SJSA1 (cell line): ENCODE data around the gene NAT9. TPM values are rescaled to one million over a fixed set of nuclear protein-coding genes. Genes with fewer than 3 reads are reported as not detected.
A peak's percentile ranks its signal among the peaks of the same experiment; 100 is the strongest.

Source experiments
- DNase-seq, 2 experiments: peaks; one replicate each; pipeline ENCODE4 v3.0.0-alpha.2; 2015 to 2020; ENCODE audit warnings: low spot score in 2 of 2, low read depth in 1 of 2
- H3K27ac ChIP-seq: fragments of 250-450 bp; sonication (Bioruptor Pico); 2 replicates; pipeline ENCODE4 v1.5.1; 2020; ENCODE audit warnings: mild to moderate bottlenecking, moderate library complexity
- H3K27me3 ChIP-seq: fragments of 250-450 bp; sonication (Bioruptor Pico); replicated peaks from 2 replicates; pipeline ENCODE4 v1.5.1; 2020; ENCODE audit warnings: mild to moderate bottlenecking, moderate library complexity
- H3K36me3 ChIP-seq: fragments of 250-450 bp; sonication (Bioruptor Pico); 2 replicates; pipeline ENCODE4 v1.5.1; 2020; ENCODE audit warnings: mild to moderate bottlenecking
- H3K4me1 ChIP-seq: fragments of 250-450 bp; sonication (Bioruptor Pico); replicated peaks from 2 replicates; pipeline ENCODE4 v1.6.1; 2021; ENCODE audit warnings: mild to moderate bottlenecking
- H3K4me3 ChIP-seq: fragments of 250-450 bp; sonication (Bioruptor Pico); 2 replicates; pipeline ENCODE4 v1.5.1; 2020; ENCODE audit warnings: mild to moderate bottlenecking
- H3K9me3 ChIP-seq: fragments of 250-450 bp; sonication (Bioruptor Pico); replicated peaks from 2 replicates; pipeline ENCODE4 v1.5.1; 2020; ENCODE audit warnings: mild to moderate bottlenecking
- total RNA-seq: library from RNA; depleted of rRNA; stranded (reverse); fragments of >200 nt; shearing (Covaris generic); gene quantifications from 2 replicates; pipeline ENCODE4 v1.2.3, GENCODE V29; 2014

Gene NAT9
- total RNA-seq, 1 experiment from 2014 or later: 32.9 TPM

- peak overlapping the region; percentile 21 for H3K27ac ChIP-seq
- H3K4me3 ChIP-seq: peak overlapping the region; percentile 34
- H3K36me3 ChIP-seq: no peaks in the 10 kb centered on the region
- H3K27me3 ChIP-seq: peaks cover 13% of the 10 kb centered on the region
- DNase-seq: peak; percentile 56 to 68
- H3K9me3 ChIP-seq: 0 out of 2 replicates have a peak, but pooled peaks cover 3% of the 10 kb centered on the region
- peaks cover 39% of the 10 kb centered on the region for H3K4me1 ChIP-seq
Measured at GRCh38 chr17:74737299-74738050, 38.7 kb downstream of the NAT9 start.

- peak within 1 kb of the TSS; percentile 21 for H3K27ac ChIP-seq
- 0 out of 2 replicates have a peak, but pooled peaks cover 3% of the 10 kb centered on the region for H3K9me3 ChIP-seq
- H3K36me3 ChIP-seq: no peaks in the 10 kb centered on the region
- H3K4me1 ChIP-seq: peaks cover 31% of the 10 kb centered on the region
- peak within 1 kb of the TSS; percentile 34 for H3K4me3 ChIP-seq
- DNase-seq: no peak
- peaks cover 13% of the 10 kb centered on the region for H3K27me3 ChIP-seq
Measured at GRCh38 chr17:74736513-74737298, 39.4 kb downstream of the NAT9 start, which contains the start of gene RAB37. RAB37 (plus strand) TSS chr17:74737256; CDS start chr17:74737273, 17 bp downstream.

- Histone ChIP-seq H3K4me1 (peaks cover 27% of the 10 kb centered on the region), H3K36me3 (no peaks in the 10 kb centered on the region)
- no peak for DNase-seq
Measured at GRCh38 chr17:74734256-74734655, 41.9 kb downstream of the NAT9 start.

GRCh38 chr17:74733365-74734122 lies 42.6 kb downstream of the NAT9 start:
- Histone ChIP-seq H3K4me1 (peaks cover 20% of the 10 kb centered on the region), H3K4me3 (no peak overlapping the region), H3K27ac (no peak overlapping the region), H3K36me3 (no peaks in the 10 kb centered on the region), H3K9me3 (0 out of 2 replicates have a peak, but pooled peaks cover 3% of the 10 kb centered on the region), H3K27me3 (peaks cover 13% of the 10 kb centered on the region)
- no peak for DNase-seq

More at GRCh38 chr17:74734256-74734655, 41.9 kb downstream of the NAT9 start:
- peaks cover 13% of the 10 kb centered on the region for H3K27me3 ChIP-seq
- H3K9me3 ChIP-seq: 0 out of 2 replicates have a peak, but pooled peaks cover 3% of the 10 kb centered on the region
- no peak overlapping the region for H3K27ac ChIP-seq
- H3K4me3 ChIP-seq: no peak overlapping the region

GRCh38 chr17:74732042-74732867 lies 43.9 kb downstream of the NAT9 start:
- Histone ChIP-seq H3K27me3 (peaks cover 9% of the 10 kb centered on the region), H3K4me3 (no peak overlapping the region), H3K27ac (no peak overlapping the region), H3K36me3 (no peaks in the 10 kb centered on the region), H3K9me3 (peaks cover 9% of the 10 kb centered on the region), H3K4me1 (peaks cover 7% of the 10 kb centered on the region)
- DNase-seq: no peak

GRCh38 chr17:74731347-74731605 lies 44.9 kb downstream of the NAT9 start:
- peaks cover 2% of the 10 kb centered on the region for H3K27me3 ChIP-seq
- H3K36me3 ChIP-seq: no peaks in the 10 kb centered on the region
- no peak overlapping the region for H3K27ac ChIP-seq
- no peaks in the 10 kb centered on the region for H3K4me1 ChIP-seq
- no peak for DNase-seq
- peaks cover 9% of the 10 kb centered on the region for H3K9me3 ChIP-seq
- no peak overlapping the region for H3K4me3 ChIP-seq

- no peak for DNase-seq
Measured at GRCh38 chr17:74730491-74731346, 45.4 kb downstream of the NAT9 start.

GRCh38 chr17:74729866-74730265 lies 46.3 kb downstream of the NAT9 start:
- Histone ChIP-seq H3K4me3 (no peak overlapping the region), H3K27ac (no peak overlapping the region), H3K27me3 (no peaks in the 10 kb centered on the region), H3K9me3 (peaks cover 9% of the 10 kb centered on the region), H3K36me3 (no peaks in the 10 kb centered on the region), H3K4me1 (no peaks in the 10 kb centered on the region)
- DNase-seq: no peak

More at GRCh38 chr17:74730491-74731346, 45.4 kb downstream of the NAT9 start:
- Histone ChIP-seq H3K27ac (no peak overlapping the region), H3K9me3 (peaks cover 9% of the 10 kb centered on the region), H3K4me1 (no peaks in the 10 kb centered on the region), H3K4me3 (no peak overlapping the region), H3K27me3 (no peaks in the 10 kb centered on the region), H3K36me3 (no peaks in the 10 kb centered on the region)

- Histone ChIP-seq H3K4me1 (no peaks in the 10 kb centered on the region), H3K9me3 (peaks cover 9% of the 10 kb centered on the region), H3K36me3 (no peaks in the 10 kb centered on the region), H3K27ac (no peak overlapping the region), H3K27me3 (no peaks in the 10 kb centered on the region; the same call in 1 of the 2 replicates), H3K4me3 (no peak overlapping the region)
- DNase-seq: no peak
Measured at GRCh38 chr17:74729368-74729767, 46.8 kb downstream of the NAT9 start.

- no peak overlapping the region for H3K27ac ChIP-seq
- no peak for DNase-seq
Measured at GRCh38 chr17:74728702-74729075, 47.5 kb downstream of the NAT9 start.

GRCh38 chr17:74728033-74728701 lies 48.0 kb downstream of the NAT9 start:
- no peak overlapping the region for H3K27ac ChIP-seq
- H3K4me1 ChIP-seq: no peaks in the 10 kb centered on the region
- no peak overlapping the region for H3K4me3 ChIP-seq
- peaks cover 5% of the 10 kb centered on the region for H3K27me3 ChIP-seq
- no peak for DNase-seq
- H3K36me3 ChIP-seq: no peaks in the 10 kb centered on the region
- H3K9me3 ChIP-seq: peaks cover 9% of the 10 kb centered on the region

More at GRCh38 chr17:74728702-74729075, 47.5 kb downstream of the NAT9 start:
- H3K9me3 ChIP-seq: peaks cover 9% of the 10 kb centered on the region
- peaks cover 5% of the 10 kb centered on the region; the same call in 1 of the 2 replicates for H3K27me3 ChIP-seq
- no peaks in the 10 kb centered on the region for H3K4me1 ChIP-seq
- H3K4me3 ChIP-seq: no peak overlapping the region
- H3K36me3 ChIP-seq: no peaks in the 10 kb centered on the region

GRCh38 chr17:74725111-74725510 lies 51.0 kb downstream of the NAT9 start:
- no peaks in the 10 kb centered on the region for H3K4me1 ChIP-seq
- no peaks in the 10 kb centered on the region for H3K36me3 ChIP-seq
- H3K27ac ChIP-seq: no peak overlapping the region
- DNase-seq: no peak
- H3K27me3 ChIP-seq: peaks cover 22% of the 10 kb centered on the region
- H3K9me3 ChIP-seq: peaks cover 6% of the 10 kb centered on the region
- no peak overlapping the region for H3K4me3 ChIP-seq
